B cell (primary cell): ENCODE data around the gene GZMM. TPM values are rescaled to one million over a fixed set of nuclear protein-coding genes. Genes with fewer than 3 reads are reported as not detected.
A peak's percentile ranks its signal among the peaks of the same experiment; 100 is the strongest.

Source experiments
- ATAC-seq: fragments of 200-7000 bp; cut with Tn5 transposase; one replicate; pipeline ENCODE4 v1.10.0; 2021; ENCODE audit warnings: low read depth, mild to moderate bottlenecking, moderate number of reproducible peaks, moderate library complexity
- CTCF ChIA-PET: fragments of 350-600 bp; sonication (Branson Sonifier 250); formaldehyde crosslinking; loops from one replicate; lab custom pipeline; 2021; ENCODE audit warnings: antibody characterized with exemption, inconsistent platforms; lab: Charles Lee
- POLR2A ChIA-PET: fragments of 350-600 bp; sonication (Branson Sonifier 250); formaldehyde crosslinking; loops from one replicate; lab custom pipeline; 2021; ENCODE audit warnings: antibody characterized with exemption; lab: Charles Lee
- DNase-seq: peaks from one replicate; pipeline ENCODE4 v3.0.0; 2013
- H2AFZ ChIP-seq: 2 replicates; pipeline ENCODE4 v1.6.1; 2012; ENCODE audit warnings: mild to moderate bottlenecking, low read depth, low read length; ENCODE audit not compliant: insufficient read depth, poor library complexity, severe bottlenecking
- H3K27ac ChIP-seq, 2 donors: 1 replicate in 1 of 2; 2 replicates in 1 of 2; pipeline ENCODE4 v1.5.1; 2012 to 2013; ENCODE audit warnings: low read length in 2 of 2, mild to moderate bottlenecking in 2 of 2, moderate library complexity in 1 of 2
- H3K27me3 ChIP-seq, 4 experiments: fragments of 200-600 bp in 1 of 4; sonication (generic) in 1 of 4; replicated peaks in 1 of 4; 1 replicate in 2 of 4; 2 replicates in 2 of 4; pipeline versions ENCODE4 v1.6.1 to v1.7.0; 2013 to 2016; ENCODE audit warnings: low read length in 3 of 4, mild to moderate bottlenecking in 2 of 4, mixed read lengths in 1 of 4, moderate library complexity in 1 of 4; ENCODE audit not compliant: insufficient read depth in 4 of 4, control insufficient read depth in 3 of 4; ENCODE audit errors: control extremely low read depth in 1 of 4
- H3K36me3 ChIP-seq, 2 experiments: replicated peaks in 1 of 2; 1 replicate in 1 of 2; 2 replicates in 1 of 2; pipeline versions ENCODE4 v1.6.1 to v1.7.1; 2013; ENCODE audit warnings: low read length in 1 of 2; ENCODE audit not compliant: insufficient read depth in 2 of 2, control insufficient read depth in 1 of 2; ENCODE audit errors: control extremely low read depth in 1 of 2, extremely low read depth in 1 of 2
- H3K4me1 ChIP-seq, 2 donors: fragments of 200-600 bp in 1 of 2; sonication (generic) in 1 of 2; 1 replicate in 1 of 2; 2 replicates in 1 of 2; pipeline versions ENCODE4 v1.5.1 to v1.6.1; 2013 to 2017; ENCODE audit warnings: low read length in 2 of 2; ENCODE audit not compliant: control insufficient read depth in 2 of 2, insufficient read depth in 2 of 2
- H3K4me2 ChIP-seq: replicated peaks from 2 replicates; pipeline ENCODE3; 2012; ENCODE audit warnings: mild to moderate bottlenecking, low read depth, low read length; ENCODE audit not compliant: poor library complexity, severe bottlenecking
- H3K4me3 ChIP-seq, 5 experiments: fragments of 200-600 bp in 1 of 5; sonication (generic) in 1 of 5; 1 replicate in 3 of 5; 2 replicates in 2 of 5; pipeline versions ENCODE4 v1.5.1 to v1.7.0; 2011 to 2016; ENCODE audit warnings: low read length in 4 of 5, mild to moderate bottlenecking in 4 of 5, low read depth in 2 of 5, control low read depth in 1 of 5, moderate library complexity in 1 of 5; ENCODE audit not compliant: insufficient read depth in 1 of 5; ENCODE audit errors: control extremely low read depth in 1 of 5, extremely low read depth in 1 of 5
- H3K79me2 ChIP-seq: fragments of 200-600 bp; sonication (generic); one replicate; pipeline ENCODE4 v1.6.0; 2016; ENCODE audit warnings: low read length; ENCODE audit not compliant: control insufficient read depth, insufficient read depth
- H3K9ac ChIP-seq: fragments of 200-600 bp; sonication (generic); 2 replicates; pipeline ENCODE4 v1.6.1; 2017; ENCODE audit warnings: mild to moderate bottlenecking, low read length, moderate library complexity
- H3K9me3 ChIP-seq, 3 donors: one replicate each; pipeline versions ENCODE4 v1.6.1 to v1.7.1; 2013; ENCODE audit warnings: low read length in 2 of 3; ENCODE audit not compliant: control insufficient read depth in 2 of 3, insufficient read depth in 1 of 3; ENCODE audit errors: control extremely low read depth in 1 of 3
- H4K20me1 ChIP-seq: 2 replicates; pipeline ENCODE4 v1.6.0; 2012; ENCODE audit warnings: mild to moderate bottlenecking, low read length; ENCODE audit not compliant: insufficient read depth, control insufficient read depth, poor library complexity, severe bottlenecking
- H3K27ac Mint-ChIP-seq: one replicate; pipeline ENCODE4 v1.8.0; 2021; ENCODE audit warnings: mixed read lengths
- H3K27me3 Mint-ChIP-seq: one replicate; pipeline ENCODE4 v1.8.0; 2021; ENCODE audit warnings: mixed read lengths
- H3K4me1 Mint-ChIP-seq: one replicate; pipeline ENCODE4 v1.8.0; 2021; ENCODE audit warnings: mixed read lengths
- H3K4me3 Mint-ChIP-seq: one replicate; pipeline ENCODE4 v1.8.0; 2021; ENCODE audit warnings: mixed read lengths
- H3K9me3 Mint-ChIP-seq: one replicate; pipeline ENCODE4 v1.8.0; 2022; ENCODE audit warnings: mixed read lengths; ENCODE audit not compliant: insufficient read depth
- EZH2 ChIP-seq: IDR thresholded peaks from 2 replicates; pipeline ENCODE4 v1.6.1; 2012; ENCODE audit warnings: borderline replicate concordance, low read depth, mild to moderate bottlenecking, moderate library complexity, low read length; ENCODE audit not compliant: insufficient read depth, poor library complexity, severe bottlenecking
- WGBS: methylation state at CpG from one replicate; pipeline ENCODE4 v1.1.5; 2013; ENCODE audit warnings: missing lambda C conversion rate; ENCODE audit not compliant: insufficient coverage; 5-methylcytosine and 5-hydroxymethylcytosine counted together
- intact Hi-C: fragments of 100-400 bp; cut with micrococcal nuclease; formaldehyde crosslinking; loops from one replicate; pipeline ENCODE4 v1.10.0; 2022
- polyA plus RNA-seq: library from polyadenylated mRNA; depleted of rRNA; stranded (reverse); fragments of >200 nt; gene quantifications from 2 replicates; pipeline ENCODE4 v1.2.3, GENCODE V29; 2012
- total RNA-seq, 2 donors: library from RNA; stranded (reverse); fragments of 120-200 nt in 1 of 2; gene quantifications; 1 replicate in 1 of 2; 2 replicates in 1 of 2; pipeline versions ENCODE4 v1.2.3 to v1.2.4, GENCODE V29; 2013 to 2022
- TF ChIP-seq, protein P1 (sequence below): fragments of 200-600 bp; IDR thresholded peaks from one replicate; pipeline ENCODE4 v1.8.0; 2022; ENCODE audit warnings: antibody characterized with exemption, mild to moderate bottlenecking

GZMM gene
- total and polyA plus RNA-seq, 2 donors (not counting 1 experiment from before 2014, with no cell fraction given), result 2.1 TPM; not detected in 1

DNA sequence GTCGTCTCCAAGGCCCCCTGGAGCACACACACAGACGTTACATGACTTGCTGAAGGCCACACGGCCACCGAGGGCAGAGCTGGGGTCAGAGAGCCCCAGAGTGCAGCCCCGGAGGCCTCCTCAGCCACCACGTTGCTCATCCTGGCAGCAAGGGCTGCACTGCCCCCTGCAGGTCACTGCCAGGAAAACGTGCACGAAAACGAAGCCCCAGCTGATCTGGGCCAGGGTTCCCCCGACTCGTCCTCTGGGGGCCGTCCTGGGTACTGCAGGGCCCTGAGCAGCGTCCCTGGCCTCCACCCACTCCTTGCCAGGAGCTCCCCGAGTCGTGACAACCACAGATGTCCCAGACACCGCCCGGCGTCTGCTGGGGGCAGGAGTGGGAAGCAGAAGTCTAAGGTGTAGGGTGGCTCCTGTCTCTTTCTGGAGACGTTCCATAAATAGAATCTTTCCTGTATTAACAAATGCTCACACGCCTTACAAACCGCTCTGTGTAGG lies 33.2 kb upstream of the GZMM start:
- 8% methylated on average over 15 of the region's 21 CpGs for WGBS
- intact Hi-C loops, result no loop called here
- Histone ChIP-seq H3K4me2 (peak overlapping the region; percentile 97), H3K4me1 (peaks cover 31 to 34% of the 10 kb centered on the region in 2 donors), H3K79me2 (peaks cover 22% of the 10 kb centered on the region), H3K36me3 (peaks cover 0 to 4% of the 10 kb centered on the region in 2 experiments), H3K9ac (peak overlapping the region; percentile 73), H3K27ac (peak overlapping the region; percentile 90 to 94), H3K9me3 (peaks cover 0 to 8% (median 0%) of the 10 kb centered on the region in 3 donors), H3K27me3 (no peaks in the 10 kb centered on the region), H2AFZ (peak overlapping the region; percentile 71), H3K4me3 (peak overlapping the region; percentile 8 to 63 (median 50)), H4K20me1 (peaks cover 23% of the 10 kb centered on the region)
- Mint-ChIP-seq H3K9me3 (no peaks in the 10 kb centered on the region), H3K4me3 (peak overlapping the region; percentile 83), H3K27ac (peak overlapping the region; percentile 82), H3K4me1 (peaks cover 26% of the 10 kb centered on the region), H3K27me3 (no peaks in the 10 kb centered on the region)
- POLR2A ChIA-PET, result interaction anchor here (0.5 to 1.2 kb wide), 3 partner anchors 22 to 146 kb away, joined by 3 to 5 read pairs (median 4); no protein-coding TSS in a partner anchor
- TF ChIP-seq, protein P1, sequence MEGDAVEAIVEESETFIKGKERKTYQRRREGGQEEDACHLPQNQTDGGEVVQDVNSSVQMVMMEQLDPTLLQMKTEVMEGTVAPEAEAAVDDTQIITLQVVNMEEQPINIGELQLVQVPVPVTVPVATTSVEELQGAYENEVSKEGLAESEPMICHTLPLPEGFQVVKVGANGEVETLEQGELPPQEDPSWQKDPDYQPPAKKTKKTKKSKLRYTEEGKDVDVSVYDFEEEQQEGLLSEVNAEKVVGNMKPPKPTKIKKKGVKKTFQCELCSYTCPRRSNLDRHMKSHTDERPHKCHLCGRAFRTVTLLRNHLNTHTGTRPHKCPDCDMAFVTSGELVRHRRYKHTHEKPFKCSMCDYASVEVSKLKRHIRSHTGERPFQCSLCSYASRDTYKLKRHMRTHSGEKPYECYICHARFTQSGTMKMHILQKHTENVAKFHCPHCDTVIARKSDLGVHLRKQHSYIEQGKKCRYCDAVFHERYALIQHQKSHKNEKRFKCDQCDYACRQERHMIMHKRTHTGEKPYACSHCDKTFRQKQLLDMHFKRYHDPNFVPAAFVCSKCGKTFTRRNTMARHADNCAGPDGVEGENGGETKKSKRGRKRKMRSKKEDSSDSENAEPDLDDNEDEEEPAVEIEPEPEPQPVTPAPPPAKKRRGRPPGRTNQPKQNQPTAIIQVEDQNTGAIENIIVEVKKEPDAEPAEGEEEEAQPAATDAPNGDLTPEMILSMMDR, result peak; percentile 99
- TF ChIP-seq EZH2, result no peak
- DNase-seq (peak; percentile 92), ATAC-seq (peak; percentile 37)
- CTCF ChIA-PET, result interaction anchor here (0.6 to 3.1 kb wide), 14 partner anchors 7 to 223 kb away, joined by 3 to 24 read pairs (median 4); partner anchors contain the start of gene CDC34
